Liver (tissue), 9 donors: ENCODE data around the gene ARIH1. TPM values are rescaled to one million over a fixed set of nuclear protein-coding genes. Genes with fewer than 3 reads are reported as not detected.
A peak's percentile ranks its signal among the peaks of the same experiment; 100 is the strongest.
"Not testable (repeated sequence)": the region's sequence is repeated elsewhere in the genome, so short reads cannot be mapped to it uniquely, and the experiment has no call there.

Source experiments
- DNase-seq: peaks from one replicate; pipeline ENCODE4 v3.0.0-alpha.2; 2017; ENCODE audit warnings: low spot score
- H3K27ac ChIP-seq, 2 donors: one replicate each; pipeline ENCODE4 v1.7.0; 2013; ENCODE audit warnings: inconsistent platforms in 2 of 2, low read length in 2 of 2, control low read depth in 1 of 2, low read depth in 1 of 2, mild to moderate bottlenecking in 1 of 2
- H3K27me3 ChIP-seq, 4 donors: one replicate each; pipeline versions ENCODE4 v1.6.1 to v1.7.0; 2013; ENCODE audit warnings: low read length in 3 of 4, inconsistent platforms in 1 of 4, mild to moderate bottlenecking in 1 of 4, moderate library complexity in 1 of 4; ENCODE audit not compliant: control insufficient read depth in 4 of 4, insufficient read depth in 4 of 4
- H3K36me3 ChIP-seq, 4 donors: one replicate each; pipeline versions ENCODE4 v1.6.1 to v1.7.0; 2013; ENCODE audit warnings: low read length in 3 of 4, mild to moderate bottlenecking in 3 of 4, low read depth in 1 of 4, moderate library complexity in 1 of 4; ENCODE audit not compliant: control insufficient read depth in 4 of 4, insufficient read depth in 3 of 4
- H3K4me1 ChIP-seq, 4 donors: one replicate each; pipeline versions ENCODE4 v1.6.1 to v1.7.0; 2013; ENCODE audit warnings: low read length in 3 of 4, mild to moderate bottlenecking in 3 of 4, moderate library complexity in 1 of 4; ENCODE audit not compliant: control insufficient read depth in 4 of 4, insufficient read depth in 4 of 4
- H3K4me3 ChIP-seq, 3 donors: one replicate each; pipeline versions ENCODE4 v1.6.1 to v1.7.0; 2013; ENCODE audit warnings: low read length in 3 of 3, control low read depth in 1 of 3, low read depth in 1 of 3, mild to moderate bottlenecking in 1 of 3
- H3K9ac ChIP-seq, 2 donors: one replicate each; pipeline ENCODE4 v1.7.0; 2013; ENCODE audit warnings: low read length in 2 of 2, mild to moderate bottlenecking in 2 of 2, moderate library complexity in 2 of 2, control low read depth in 1 of 2, low read depth in 1 of 2
- H3K9me3 ChIP-seq, 4 donors: one replicate each; pipeline versions ENCODE4 v1.6.1 to v1.7.0; 2013; ENCODE audit warnings: low read length in 3 of 4; ENCODE audit not compliant: control insufficient read depth in 4 of 4
- FOXA1 ChIP-seq: IDR thresholded peaks from 2 replicates; pipeline ENCODE4 v1.6.1; 2016; ENCODE audit warnings: antibody characterized with exemption
- FOXA2 ChIP-seq: IDR thresholded peaks from 2 replicates; pipeline ENCODE4 v1.6.1; 2016; ENCODE audit warnings: antibody characterized with exemption
- GABPA ChIP-seq, 2 donors: IDR thresholded peaks in 1 of 2; conservative IDR thresholded peaks in 1 of 2; 2 replicates each; pipeline ENCODE4 v1.6.1; 2016; ENCODE audit warnings: antibody characterized with exemption in 2 of 2, mild to moderate bottlenecking in 1 of 2, moderate library complexity in 1 of 2
- HNF4A ChIP-seq, 2 donors: conservative IDR thresholded peaks; 2 replicates each; pipeline ENCODE4 v1.6.1; 2016; ENCODE audit warnings: antibody characterized with exemption in 2 of 2, mild to moderate bottlenecking in 2 of 2
- HNF4G ChIP-seq: IDR thresholded peaks from 2 replicates; pipeline ENCODE4 v1.6.1; 2016; ENCODE audit warnings: antibody characterized with exemption
- JUND ChIP-seq, 2 donors: IDR thresholded peaks; 2 replicates each; pipeline ENCODE4 v1.6.1; 2016; ENCODE audit warnings: antibody characterized with exemption in 2 of 2
- NR2F2 ChIP-seq: IDR thresholded peaks from 2 replicates; pipeline ENCODE4 v1.6.1; 2016; ENCODE audit warnings: antibody characterized with exemption
- RAD21 ChIP-seq, 2 donors: IDR thresholded peaks; 2 replicates each; pipeline ENCODE4 v1.6.1; 2016; ENCODE audit warnings: antibody characterized with exemption in 2 of 2, mild to moderate bottlenecking in 2 of 2
- RXRA ChIP-seq, 2 donors: IDR thresholded peaks; 2 replicates each; pipeline ENCODE4 v1.6.1; 2017 to 2018; ENCODE audit warnings: antibody characterized with exemption in 2 of 2, mild to moderate bottlenecking in 1 of 2
- TAF1 ChIP-seq: conservative IDR thresholded peaks from 2 replicates; pipeline ENCODE4 v1.6.1; 2016; ENCODE audit warnings: antibody characterized with exemption, mild to moderate bottlenecking
- WGBS: extraction: QIAGEN DNeasy Blood & Tissue Kit; methylation state at CpG from one replicate; pipeline ENCODE4 v1.1.7; 2013; 5-methylcytosine and 5-hydroxymethylcytosine counted together
- polyA plus RNA-seq, 2 donors: library from polyadenylated mRNA; stranded (reverse) in 1 of 2; unstranded in 1 of 2; fragments of 200-250 nt in 1 of 2; fragments of >200 nt in 1 of 2; fragmentation: Nextera tagmentation in 1 of 2; extraction: Ambion mirVana in 1 of 2; gene quantifications; one replicate each; pipeline versions ENCODE4 v1.2.1 to v1.2.3, GENCODE V29; 2013 to 2015
- total RNA-seq, 2 donors: library from RNA; depleted of rRNA; stranded (reverse); fragments of >200 nt; gene quantifications; one replicate each; pipeline ENCODE4 v1.2.3, GENCODE V29; 2014
- TF ChIP-seq, protein P1 (sequence below): IDR thresholded peaks from 2 replicates; pipeline ENCODE4 v1.6.1; 2016; ENCODE audit warnings: antibody characterized with exemption, mild to moderate bottlenecking
- TF ChIP-seq, protein P2 (sequence below): IDR thresholded peaks from 2 replicates; pipeline ENCODE4 v1.6.1; 2016; ENCODE audit warnings: antibody characterized with exemption
- TF ChIP-seq, protein P3 (sequence below): IDR thresholded peaks from 2 replicates; pipeline ENCODE4 v1.6.1; 2016; ENCODE audit warnings: antibody characterized with exemption
- TF ChIP-seq, protein P4 (sequence below): IDR thresholded peaks from 2 replicates; pipeline ENCODE4 v1.6.1; 2016; ENCODE audit warnings: antibody characterized with exemption
- TF ChIP-seq, protein P5 (sequence below): fragments of 150-350 bp; IDR thresholded peaks from 2 replicates; pipeline ENCODE4 v1.5.1; 2017; ENCODE audit warnings: improper control_type of control experiment, low read depth, low read length; ENCODE audit not compliant: missing input control
- donor health status: healthy.
- donor health status: healthy.
- donor health status: healthy.
- donor health status: healthy.
- donor health status: healthy.

ARIH1 gene
- total and polyA plus RNA-seq, 4 donors = 10.8 to 23.8 (median 18.8) TPM

DNA sequence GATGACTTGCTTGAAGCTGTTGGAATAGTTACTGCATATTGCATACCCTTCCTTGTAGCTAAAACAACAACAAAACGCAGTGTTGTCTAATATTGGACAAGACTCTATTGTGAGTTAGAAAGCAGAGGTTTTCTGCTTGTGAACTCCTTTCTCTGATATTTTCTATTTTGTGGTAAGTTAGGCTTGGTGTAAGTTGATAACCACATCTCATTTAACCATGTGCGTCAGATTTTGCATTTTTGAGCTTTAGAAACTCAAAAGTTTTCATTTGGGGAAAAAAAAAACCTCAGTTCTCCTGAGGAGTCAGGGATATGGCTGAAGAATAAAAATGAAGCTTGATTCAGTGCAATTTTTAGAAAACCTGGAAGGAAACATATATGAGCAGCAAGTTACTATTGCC is 1.5 kb downstream of the ARIH1 start:
- Histone ChIP-seq H3K9me3 (no peaks in the 10 kb centered on the region), H3K27me3 (no peaks in the 10 kb centered on the region), H3K36me3 (peaks cover 0 to 7% (median 0%) of the 10 kb centered on the region in 4 donors), H3K9ac (peak overlapping the region; percentile 97 to 98), H3K27ac (peak overlapping the region; percentile 98 to 100), H3K4me3 (peak overlapping the region; percentile 90 to 94 (median 92)), H3K4me1 (peaks cover 2 to 26% (median 17%) of the 10 kb centered on the region in 4 donors)
- no peak for TF ChIP-seq HNF4G
- no peak for TF ChIP-seq FOXA1
- no peak for TF ChIP-seq RAD21 (IDR thresholded peaks at IDR 0.05)
- no peak for TF ChIP-seq JUND (IDR thresholded peaks at IDR 0.05)
- TF ChIP-seq, protein P1, sequence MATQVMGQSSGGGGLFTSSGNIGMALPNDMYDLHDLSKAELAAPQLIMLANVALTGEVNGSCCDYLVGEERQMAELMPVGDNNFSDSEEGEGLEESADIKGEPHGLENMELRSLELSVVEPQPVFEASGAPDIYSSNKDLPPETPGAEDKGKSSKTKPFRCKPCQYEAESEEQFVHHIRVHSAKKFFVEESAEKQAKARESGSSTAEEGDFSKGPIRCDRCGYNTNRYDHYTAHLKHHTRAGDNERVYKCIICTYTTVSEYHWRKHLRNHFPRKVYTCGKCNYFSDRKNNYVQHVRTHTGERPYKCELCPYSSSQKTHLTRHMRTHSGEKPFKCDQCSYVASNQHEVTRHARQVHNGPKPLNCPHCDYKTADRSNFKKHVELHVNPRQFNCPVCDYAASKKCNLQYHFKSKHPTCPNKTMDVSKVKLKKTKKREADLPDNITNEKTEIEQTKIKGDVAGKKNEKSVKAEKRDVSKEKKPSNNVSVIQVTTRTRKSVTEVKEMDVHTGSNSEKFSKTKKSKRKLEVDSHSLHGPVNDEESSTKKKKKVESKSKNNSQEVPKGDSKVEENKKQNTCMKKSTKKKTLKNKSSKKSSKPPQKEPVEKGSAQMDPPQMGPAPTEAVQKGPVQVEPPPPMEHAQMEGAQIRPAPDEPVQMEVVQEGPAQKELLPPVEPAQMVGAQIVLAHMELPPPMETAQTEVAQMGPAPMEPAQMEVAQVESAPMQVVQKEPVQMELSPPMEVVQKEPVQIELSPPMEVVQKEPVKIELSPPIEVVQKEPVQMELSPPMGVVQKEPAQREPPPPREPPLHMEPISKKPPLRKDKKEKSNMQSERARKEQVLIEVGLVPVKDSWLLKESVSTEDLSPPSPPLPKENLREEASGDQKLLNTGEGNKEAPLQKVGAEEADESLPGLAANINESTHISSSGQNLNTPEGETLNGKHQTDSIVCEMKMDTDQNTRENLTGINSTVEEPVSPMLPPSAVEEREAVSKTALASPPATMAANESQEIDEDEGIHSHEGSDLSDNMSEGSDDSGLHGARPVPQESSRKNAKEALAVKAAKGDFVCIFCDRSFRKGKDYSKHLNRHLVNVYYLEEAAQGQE = no peak
- TF ChIP-seq, protein P2, sequence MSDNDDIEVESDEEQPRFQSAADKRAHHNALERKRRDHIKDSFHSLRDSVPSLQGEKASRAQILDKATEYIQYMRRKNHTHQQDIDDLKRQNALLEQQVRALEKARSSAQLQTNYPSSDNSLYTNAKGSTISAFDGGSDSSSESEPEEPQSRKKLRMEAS = no peak
- TF ChIP-seq HNF4A (conservative IDR thresholded peaks at IDR 0.05) = no peak
- TF ChIP-seq, protein P3, sequence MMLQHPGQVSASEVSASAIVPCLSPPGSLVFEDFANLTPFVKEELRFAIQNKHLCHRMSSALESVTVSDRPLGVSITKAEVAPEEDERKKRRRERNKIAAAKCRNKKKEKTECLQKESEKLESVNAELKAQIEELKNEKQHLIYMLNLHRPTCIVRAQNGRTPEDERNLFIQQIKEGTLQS = no peak
- 5% methylated on average over 2 of the region's 2 CpGs for whole genome bisulfite sequencing
- DNase-seq = no peak

DNA sequence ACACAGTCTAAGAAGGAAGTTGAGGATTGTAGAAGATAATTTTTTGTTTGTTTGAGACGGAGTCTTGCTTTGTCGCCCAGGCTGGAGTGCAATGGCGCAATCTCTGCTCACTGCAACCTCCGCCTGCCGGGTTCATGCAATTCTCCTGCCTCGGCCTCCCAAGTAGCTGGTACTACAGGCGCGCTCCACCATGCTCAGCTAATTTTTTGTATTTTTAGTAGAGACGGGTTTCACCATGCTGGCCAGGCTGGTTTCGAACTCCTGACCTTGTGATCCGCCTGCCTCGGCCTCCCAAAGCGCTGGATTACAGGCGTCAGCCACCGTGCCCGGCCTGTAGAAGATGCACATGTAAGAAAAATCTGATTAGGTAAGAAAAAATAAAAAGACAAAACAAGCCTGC is 2.2 kb downstream of the ARIH1 start:
- H3K27me3 ChIP-seq, DNase-seq, H3K27ac ChIP-seq, H3K36me3 ChIP-seq, H3K4me3 ChIP-seq, H3K9me3 ChIP-seq: not testable (repeated sequence)
- Histone ChIP-seq H3K4me1 (peaks cover 2 to 29% (median 18%) of the 10 kb centered on the region in 4 donors), H3K9ac (peak overlapping the region in 1 of 2 donors; percentile 98)
- WGBS = 79% methylated on average over 16 of the region's 16 CpGs

DNA sequence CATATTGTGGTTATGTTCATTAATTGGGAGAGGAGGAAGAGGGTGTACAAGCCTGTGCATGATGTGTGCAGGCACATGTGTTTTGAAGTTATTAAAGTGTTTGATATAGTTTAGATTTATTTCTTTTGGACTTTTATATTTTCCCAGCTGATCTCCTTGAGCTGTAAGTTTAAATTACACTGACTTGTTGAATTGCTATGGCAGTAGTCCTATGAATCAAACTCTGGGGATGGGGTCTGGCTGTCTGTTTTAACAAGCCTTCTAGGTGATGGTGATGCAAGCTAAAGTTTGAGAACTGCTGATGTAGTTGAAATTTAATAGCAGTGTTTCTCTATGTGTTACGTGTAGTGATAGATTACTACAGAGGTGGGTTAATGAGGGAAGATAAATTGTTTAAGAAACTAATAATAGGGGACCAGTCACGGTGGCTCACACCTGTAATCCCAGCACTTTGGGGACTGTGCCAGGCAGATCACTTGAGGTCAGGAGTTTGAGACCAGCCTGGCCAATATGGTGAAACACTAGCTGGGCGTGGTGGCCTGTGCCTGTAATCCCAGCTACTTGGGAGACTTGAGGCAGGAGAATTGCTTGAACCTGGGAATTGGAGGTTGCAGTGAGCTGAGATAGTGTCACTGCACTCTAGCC is 7.0 kb downstream of the ARIH1 start:
- Histone ChIP-seq H3K9me3 (no peaks in the 10 kb centered on the region), H3K9ac (no peak overlapping the region), H3K4me1 (peaks cover 4 to 15% (median 9%) of the 10 kb centered on the region in 4 donors), H3K27me3 (no peaks in the 10 kb centered on the region), H3K4me3 (no peak overlapping the region), H3K36me3 (peaks cover 0 to 5% (median 0%) of the 10 kb centered on the region in 4 donors), H3K27ac (no peak overlapping the region)
- 68% methylated on average over 3 of the region's 3 CpGs for WGBS
- TF ChIP-seq, protein P4, sequence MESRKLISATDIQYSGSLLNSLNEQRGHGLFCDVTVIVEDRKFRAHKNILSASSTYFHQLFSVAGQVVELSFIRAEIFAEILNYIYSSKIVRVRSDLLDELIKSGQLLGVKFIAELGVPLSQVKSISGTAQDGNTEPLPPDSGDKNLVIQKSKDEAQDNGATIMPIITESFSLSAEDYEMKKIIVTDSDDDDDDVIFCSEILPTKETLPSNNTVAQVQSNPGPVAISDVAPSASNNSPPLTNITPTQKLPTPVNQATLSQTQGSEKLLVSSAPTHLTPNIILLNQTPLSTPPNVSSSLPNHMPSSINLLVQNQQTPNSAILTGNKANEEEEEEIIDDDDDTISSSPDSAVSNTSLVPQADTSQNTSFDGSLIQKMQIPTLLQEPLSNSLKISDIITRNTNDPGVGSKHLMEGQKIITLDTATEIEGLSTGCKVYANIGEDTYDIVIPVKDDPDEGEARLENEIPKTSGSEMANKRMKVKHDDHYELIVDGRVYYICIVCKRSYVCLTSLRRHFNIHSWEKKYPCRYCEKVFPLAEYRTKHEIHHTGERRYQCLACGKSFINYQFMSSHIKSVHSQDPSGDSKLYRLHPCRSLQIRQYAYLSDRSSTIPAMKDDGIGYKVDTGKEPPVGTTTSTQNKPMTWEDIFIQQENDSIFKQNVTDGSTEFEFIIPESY = no peak
- TF ChIP-seq TAF1 (no peak), GABPA (IDR thresholded peaks at IDR 0.05 in 1 of 2, conservative IDR thresholded peaks at IDR 0.05 in 1 of 2) (no peak), FOXA2 (no peak), HNF4A (conservative IDR thresholded peaks at IDR 0.05) (no peak), JUND (IDR thresholded peaks at IDR 0.05) (no peak), RXRA (IDR thresholded peaks at IDR 0.05) (no peak), RAD21 (IDR thresholded peaks at IDR 0.05) (no peak), NR2F2 (no peak)
- TF ChIP-seq, protein P5, sequence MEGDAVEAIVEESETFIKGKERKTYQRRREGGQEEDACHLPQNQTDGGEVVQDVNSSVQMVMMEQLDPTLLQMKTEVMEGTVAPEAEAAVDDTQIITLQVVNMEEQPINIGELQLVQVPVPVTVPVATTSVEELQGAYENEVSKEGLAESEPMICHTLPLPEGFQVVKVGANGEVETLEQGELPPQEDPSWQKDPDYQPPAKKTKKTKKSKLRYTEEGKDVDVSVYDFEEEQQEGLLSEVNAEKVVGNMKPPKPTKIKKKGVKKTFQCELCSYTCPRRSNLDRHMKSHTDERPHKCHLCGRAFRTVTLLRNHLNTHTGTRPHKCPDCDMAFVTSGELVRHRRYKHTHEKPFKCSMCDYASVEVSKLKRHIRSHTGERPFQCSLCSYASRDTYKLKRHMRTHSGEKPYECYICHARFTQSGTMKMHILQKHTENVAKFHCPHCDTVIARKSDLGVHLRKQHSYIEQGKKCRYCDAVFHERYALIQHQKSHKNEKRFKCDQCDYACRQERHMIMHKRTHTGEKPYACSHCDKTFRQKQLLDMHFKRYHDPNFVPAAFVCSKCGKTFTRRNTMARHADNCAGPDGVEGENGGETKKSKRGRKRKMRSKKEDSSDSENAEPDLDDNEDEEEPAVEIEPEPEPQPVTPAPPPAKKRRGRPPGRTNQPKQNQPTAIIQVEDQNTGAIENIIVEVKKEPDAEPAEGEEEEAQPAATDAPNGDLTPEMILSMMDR = no peak
- TF ChIP-seq, protein P1 = no peak
- DNase-seq = no peak
